PC-9 (cell line): Measurements from ENCODE around the gene SNX8.

Experiments
- EZH2 ChIP-seq: fragments of 200-600 bp; sonication (generic); IDR thresholded peaks from 2 replicates; pipeline ENCODE4 v1.8.0; 2017; ENCODE audit warnings: antibody characterized with exemption, low read depth
- TF ChIP-seq, protein P1 (sequence below): fragments of 200-600 bp; sonication (generic); conservative IDR thresholded peaks from 2 replicates; pipeline ENCODE4 v1.6.1; 2017; ENCODE audit warnings: mixed run types, antibody characterized with exemption, mild to moderate bottlenecking, moderate library complexity

DNA sequence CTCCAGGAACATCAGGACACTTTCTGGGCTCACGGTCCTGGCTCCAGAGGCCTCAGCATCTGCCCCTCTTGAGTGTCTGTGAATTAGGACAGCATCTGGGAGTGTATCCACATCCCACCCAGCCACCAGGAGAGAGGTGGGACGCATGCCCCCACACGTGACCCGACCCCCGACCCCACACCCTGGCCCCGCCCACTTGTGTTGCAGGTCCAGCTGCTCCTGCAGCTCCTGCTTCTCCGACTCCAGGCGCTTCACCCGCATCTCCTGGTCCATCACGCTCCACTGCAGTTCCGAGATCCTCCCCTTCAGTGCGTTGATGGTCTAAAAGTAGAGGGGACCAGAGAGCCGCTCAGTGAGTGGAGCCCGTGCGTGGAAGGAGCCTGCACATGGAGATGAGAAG, 95.1 kb downstream of the SNX8 start:
- TF ChIP-seq, protein P1, sequence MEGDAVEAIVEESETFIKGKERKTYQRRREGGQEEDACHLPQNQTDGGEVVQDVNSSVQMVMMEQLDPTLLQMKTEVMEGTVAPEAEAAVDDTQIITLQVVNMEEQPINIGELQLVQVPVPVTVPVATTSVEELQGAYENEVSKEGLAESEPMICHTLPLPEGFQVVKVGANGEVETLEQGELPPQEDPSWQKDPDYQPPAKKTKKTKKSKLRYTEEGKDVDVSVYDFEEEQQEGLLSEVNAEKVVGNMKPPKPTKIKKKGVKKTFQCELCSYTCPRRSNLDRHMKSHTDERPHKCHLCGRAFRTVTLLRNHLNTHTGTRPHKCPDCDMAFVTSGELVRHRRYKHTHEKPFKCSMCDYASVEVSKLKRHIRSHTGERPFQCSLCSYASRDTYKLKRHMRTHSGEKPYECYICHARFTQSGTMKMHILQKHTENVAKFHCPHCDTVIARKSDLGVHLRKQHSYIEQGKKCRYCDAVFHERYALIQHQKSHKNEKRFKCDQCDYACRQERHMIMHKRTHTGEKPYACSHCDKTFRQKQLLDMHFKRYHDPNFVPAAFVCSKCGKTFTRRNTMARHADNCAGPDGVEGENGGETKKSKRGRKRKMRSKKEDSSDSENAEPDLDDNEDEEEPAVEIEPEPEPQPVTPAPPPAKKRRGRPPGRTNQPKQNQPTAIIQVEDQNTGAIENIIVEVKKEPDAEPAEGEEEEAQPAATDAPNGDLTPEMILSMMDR, result no peak
- no peak for TF ChIP-seq EZH2
